ENCODE results near the gene SLC25A20. TPM values are rescaled to one million over a fixed set of nuclear protein-coding genes. Genes with fewer than 3 reads are reported as not detected.

SLC25A20 gene
- total RNA-seq, 1 donor = 20.7 TPM

DNA sequence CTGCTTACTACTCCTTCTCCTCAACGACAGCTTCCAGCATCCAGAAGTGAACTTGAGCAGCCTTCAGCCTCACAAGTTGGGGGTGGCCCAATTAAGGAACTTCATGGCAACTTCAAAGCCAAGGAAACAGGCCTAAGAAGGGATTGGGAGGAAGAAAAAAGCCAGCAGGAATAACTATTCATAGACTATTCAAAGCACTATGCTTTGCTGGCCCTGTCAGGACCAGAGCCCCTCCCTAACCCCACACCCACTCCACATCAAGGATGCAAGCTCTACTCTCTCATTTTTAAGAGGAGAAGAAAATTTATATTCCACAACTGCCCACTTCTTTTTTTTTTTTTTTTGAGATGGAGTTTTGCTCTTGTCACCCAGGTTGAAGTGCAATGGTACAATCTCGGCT lies 41.0 kb downstream of the SLC25A20 start:
- no peak for DNase-seq (ENCODE audit: low read depth)
- H3K4me3 ChIP-seq (ENCODE audit: low read depth, low read length) = no peak overlapping the region
- TF ChIP-seq, protein P1, sequence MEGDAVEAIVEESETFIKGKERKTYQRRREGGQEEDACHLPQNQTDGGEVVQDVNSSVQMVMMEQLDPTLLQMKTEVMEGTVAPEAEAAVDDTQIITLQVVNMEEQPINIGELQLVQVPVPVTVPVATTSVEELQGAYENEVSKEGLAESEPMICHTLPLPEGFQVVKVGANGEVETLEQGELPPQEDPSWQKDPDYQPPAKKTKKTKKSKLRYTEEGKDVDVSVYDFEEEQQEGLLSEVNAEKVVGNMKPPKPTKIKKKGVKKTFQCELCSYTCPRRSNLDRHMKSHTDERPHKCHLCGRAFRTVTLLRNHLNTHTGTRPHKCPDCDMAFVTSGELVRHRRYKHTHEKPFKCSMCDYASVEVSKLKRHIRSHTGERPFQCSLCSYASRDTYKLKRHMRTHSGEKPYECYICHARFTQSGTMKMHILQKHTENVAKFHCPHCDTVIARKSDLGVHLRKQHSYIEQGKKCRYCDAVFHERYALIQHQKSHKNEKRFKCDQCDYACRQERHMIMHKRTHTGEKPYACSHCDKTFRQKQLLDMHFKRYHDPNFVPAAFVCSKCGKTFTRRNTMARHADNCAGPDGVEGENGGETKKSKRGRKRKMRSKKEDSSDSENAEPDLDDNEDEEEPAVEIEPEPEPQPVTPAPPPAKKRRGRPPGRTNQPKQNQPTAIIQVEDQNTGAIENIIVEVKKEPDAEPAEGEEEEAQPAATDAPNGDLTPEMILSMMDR (IDR thresholded peaks at IDR 0.05; ENCODE audit: insufficient read depth, low read depth, low read length) = no peak

DNA sequence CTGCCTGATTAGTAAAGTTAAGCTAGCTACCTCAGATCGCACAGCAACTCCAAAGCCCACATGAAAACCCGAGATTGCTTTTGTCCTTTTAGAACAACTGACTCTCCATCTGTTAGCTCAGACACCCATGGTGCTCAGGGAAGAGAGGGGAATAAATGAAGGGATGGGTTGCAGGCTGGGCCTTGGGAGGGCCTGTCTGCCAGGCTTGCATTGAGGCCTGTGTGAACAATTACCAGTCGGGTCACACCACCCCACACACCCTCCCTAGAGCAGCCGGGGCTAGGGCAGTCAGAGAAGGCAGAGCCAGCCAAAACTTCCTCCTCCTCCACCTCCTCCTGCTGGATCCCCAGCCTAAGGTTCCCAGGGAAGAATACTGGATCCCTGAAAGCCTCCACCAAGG lies 42.2 kb downstream of the SLC25A20 start:
- no peak for DNase-seq (ENCODE audit: low read depth)
- no peak overlapping the region for H3K4me3 ChIP-seq (ENCODE audit: low read depth, low read length)
- TF ChIP-seq, protein P1 (IDR thresholded peaks at IDR 0.05; ENCODE audit: insufficient read depth, low read depth, low read length) = no peak

DNA sequence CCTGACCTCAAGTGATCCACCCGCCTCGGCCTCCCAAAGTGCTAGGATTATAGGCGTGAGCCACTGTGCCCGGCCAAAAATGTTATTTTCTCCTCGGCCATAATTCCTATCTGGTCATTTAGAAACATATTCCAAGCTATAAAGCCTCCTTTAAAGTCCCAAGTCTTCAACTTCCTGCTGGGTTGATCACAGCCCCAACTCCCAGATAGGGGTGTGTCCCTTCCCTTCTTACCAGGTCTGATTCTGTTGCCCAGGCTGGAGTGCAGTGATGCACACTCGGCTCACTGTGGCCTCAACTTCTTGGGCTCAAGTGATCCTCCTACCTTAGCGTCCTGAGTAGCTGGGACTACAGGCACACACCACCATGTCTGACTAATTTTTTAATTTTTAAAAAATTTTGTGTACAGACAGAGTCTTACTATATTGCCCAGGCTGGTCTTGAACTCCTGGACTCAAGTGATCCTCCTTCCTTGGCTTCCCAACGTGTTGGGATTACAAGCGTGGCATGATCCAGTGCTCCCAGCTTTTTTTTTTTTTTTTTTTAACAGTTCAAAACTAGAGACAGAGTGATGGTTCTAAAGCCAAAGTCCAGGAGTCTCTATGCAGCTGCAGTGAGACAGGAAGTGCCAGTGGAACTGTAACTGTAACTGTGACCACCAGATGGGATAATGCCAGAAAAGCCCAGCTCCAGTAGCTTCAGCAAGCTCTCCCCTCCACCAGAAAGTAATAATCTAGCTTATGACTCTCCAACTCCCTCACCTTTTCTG lies 42.8 kb downstream of the SLC25A20 start:
- H3K4me3 ChIP-seq (ENCODE audit: low read depth, low read length) = no peak overlapping the region
- no peak for DNase-seq (ENCODE audit: low read depth)
- TF ChIP-seq, protein P1 (IDR thresholded peaks at IDR 0.05; ENCODE audit: insufficient read depth, low read depth, low read length) = no peak

DNA sequence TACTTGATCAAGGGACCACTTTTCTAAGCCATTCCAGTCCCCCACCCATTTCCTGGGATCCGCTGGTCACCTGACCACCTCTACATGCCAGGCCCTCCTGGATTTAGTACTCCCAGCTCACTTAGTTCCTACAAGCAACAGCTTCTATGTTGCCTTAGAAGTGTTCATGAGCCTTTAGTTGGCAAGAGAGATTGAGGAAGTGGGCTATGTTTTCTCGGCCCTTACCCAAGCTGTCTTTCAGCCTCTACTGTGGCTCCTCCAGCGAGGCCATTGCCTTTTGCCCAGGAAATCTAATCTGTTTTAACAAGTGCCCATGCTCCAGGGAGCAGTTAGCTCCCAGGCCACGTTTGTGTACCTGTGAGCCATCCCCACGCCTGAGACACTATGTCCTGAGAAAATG lies 46.5 kb downstream of the SLC25A20 start:
- DNase-seq (ENCODE audit: low read depth) = no peak
- TF ChIP-seq, protein P1 (IDR thresholded peaks at IDR 0.05; ENCODE audit: insufficient read depth, low read depth, low read length) = no peak

DNA sequence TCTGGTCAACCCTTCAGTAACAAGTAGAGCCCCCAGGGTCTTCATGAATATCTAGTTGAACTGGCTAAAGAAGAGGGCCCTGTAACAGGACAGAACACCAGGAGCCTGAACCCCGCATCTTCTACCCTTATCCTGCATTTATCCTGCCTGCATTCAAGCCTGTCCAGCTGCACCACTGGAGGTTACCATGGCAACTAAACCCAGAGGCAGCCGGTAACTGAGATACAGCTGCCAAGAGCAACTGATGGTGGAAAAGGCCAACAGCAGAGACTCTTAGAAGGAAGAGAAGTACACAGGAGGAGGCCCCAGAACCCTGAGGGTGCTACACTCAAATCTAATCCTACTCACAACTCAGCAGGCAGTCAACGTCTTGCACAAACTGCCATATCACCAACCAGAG lies 47.3 kb downstream of the SLC25A20 start:
- peak; percentile 29 for DNase-seq (ENCODE audit: low read depth)
- TF ChIP-seq, protein P1 (IDR thresholded peaks at IDR 0.05; ENCODE audit: insufficient read depth, low read depth, low read length) = no peak
- no peak overlapping the region for H3K4me3 ChIP-seq (ENCODE audit: low read depth, low read length)

More for the DNA sequence above, 46.5 kb downstream of the SLC25A20 start:
- H3K4me3 ChIP-seq (ENCODE audit: low read depth, low read length) = no peak overlapping the region

DNA sequence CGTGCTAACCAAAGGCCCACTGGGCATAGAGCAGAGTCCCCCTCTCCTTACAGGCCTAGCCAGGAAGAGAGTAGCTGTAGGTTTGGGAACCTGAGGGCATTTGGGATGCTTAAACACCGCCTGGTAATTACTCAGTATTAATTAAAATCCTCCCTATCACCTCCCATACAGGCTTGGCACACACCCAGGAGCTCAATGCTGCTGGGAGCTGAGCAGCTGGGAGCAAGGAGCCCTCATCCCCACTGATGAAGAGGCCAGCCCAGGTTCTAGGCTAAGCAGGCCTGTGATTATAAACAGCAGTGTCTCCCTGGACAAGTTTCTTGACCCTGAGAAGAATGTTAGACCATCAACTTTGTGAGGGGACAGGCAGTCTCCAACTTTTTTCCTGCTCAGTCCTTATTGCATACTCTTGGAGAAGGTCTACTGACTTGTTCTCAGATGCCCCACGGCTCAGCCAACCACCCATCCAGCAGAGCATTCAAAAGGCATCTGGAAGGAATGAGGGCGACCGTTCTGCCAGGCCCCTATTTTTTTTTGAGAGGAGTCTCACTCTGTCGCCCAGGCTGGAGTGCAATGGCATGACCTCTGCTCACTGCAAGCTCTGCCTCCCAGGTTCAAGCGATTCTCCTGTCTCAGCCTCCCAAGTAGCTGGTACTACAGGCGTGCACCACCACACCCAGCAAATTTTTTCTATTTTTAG lies 49.7 kb downstream of the SLC25A20 start:
- TF ChIP-seq, protein P1 (IDR thresholded peaks at IDR 0.05; ENCODE audit: insufficient read depth, low read depth, low read length) = no peak
- no peak for DNase-seq (ENCODE audit: low read depth)
- H3K4me3 ChIP-seq (ENCODE audit: low read depth, low read length) = no peak overlapping the region

All from fibroblast of villous mesenchyme (primary cell).